LNCAP (cell line): ENCODE data around the gene MAN2A1.

Source experiments
- CTCF ChIP-seq: fragments of 450-650 bp; IDR thresholded peaks from 2 replicates; pipeline ENCODE4 v1.5.1; 2017; ENCODE audit warnings: mild to moderate bottlenecking

MAN2A1 gene

GRCh38 chr5:109836280-109836679, 146.6 kb downstream of the MAN2A1 start:
- TF ChIP-seq CTCF: no peak

GRCh38 chr5:109837231-109837861, 147.6 kb downstream of the MAN2A1 start:
- no peak for TF ChIP-seq CTCF

- TF ChIP-seq CTCF: no peak
Measured at GRCh38 chr5:109838157-109838556, 148.4 kb downstream of the MAN2A1 start.

GRCh38 chr5:109844148-109844547, 154.4 kb downstream of the MAN2A1 start:
- TF ChIP-seq CTCF: peak; percentile 34

- no peak for TF ChIP-seq CTCF
Measured at GRCh38 chr5:109844695-109845094, 155.0 kb downstream of the MAN2A1 start.

- no peak for TF ChIP-seq CTCF
Measured at GRCh38 chr5:109848130-109848529, 158.4 kb downstream of the MAN2A1 start.

- TF ChIP-seq CTCF: no peak
Measured at GRCh38 chr5:109849478-109850088, 159.9 kb downstream of the MAN2A1 start.
